HEK293 (cell line): ENCODE measurements around the gene AMT.

Experiments used
- BCL11A ChIP-seq: fragments of 450-650 bp; formaldehyde crosslinking; IDR thresholded peaks from 2 replicates; pipeline ENCODE4 v1.5.1; 2016; ENCODE audit warnings: low read depth, missing biosample characterization, missing genetic modification characterization
- EGR2 ChIP-seq: fragments of 450-650 bp; formaldehyde crosslinking; IDR thresholded peaks from 2 replicates; pipeline ENCODE4 v1.5.1; 2016; ENCODE audit warnings: low read depth, missing biosample characterization, missing genetic modification characterization
- GLIS1 ChIP-seq: fragments of 450-650 bp; formaldehyde crosslinking; IDR thresholded peaks from 2 replicates; pipeline ENCODE4 v1.5.1; 2016; ENCODE audit warnings: missing biosample characterization, missing genetic modification characterization
- GLIS2 ChIP-seq: fragments of 450-650 bp; formaldehyde crosslinking; IDR thresholded peaks from 2 replicates; pipeline ENCODE4 v1.5.1; 2016; ENCODE audit warnings: missing biosample characterization, missing genetic modification characterization
- HOXA7 ChIP-seq: sonication (generic); formaldehyde crosslinking; IDR thresholded peaks from 2 replicates; pipeline ENCODE4 v1.8.1; 2022; ENCODE audit warnings: missing genetic modification reagents, borderline replicate concordance
- KLF9 ChIP-seq: fragments of 450-650 bp; formaldehyde crosslinking; IDR thresholded peaks from 2 replicates; pipeline ENCODE4 v1.5.1; 2016; ENCODE audit warnings: missing biosample characterization, missing genetic modification characterization, low read depth
- MZF1 ChIP-seq: fragments of 450-650 bp; formaldehyde crosslinking; IDR thresholded peaks from 2 replicates; pipeline ENCODE4 v1.5.1; 2017; ENCODE audit warnings: missing biosample characterization, missing genetic modification characterization, borderline replicate concordance
- OVOL3 ChIP-seq: fragments of 450-650 bp; formaldehyde crosslinking; IDR thresholded peaks from 2 replicates; pipeline ENCODE4 v1.5.1; 2016; ENCODE audit warnings: missing biosample characterization, missing genetic modification characterization
- PATZ1 ChIP-seq: fragments of 450-650 bp; formaldehyde crosslinking; IDR thresholded peaks from 2 replicates; pipeline ENCODE4 v1.5.1; 2016; ENCODE audit warnings: missing biosample characterization, missing genetic modification characterization
- PRDM6 ChIP-seq: fragments of 450-650 bp; formaldehyde crosslinking; IDR thresholded peaks from 2 replicates; pipeline ENCODE4 v1.5.1; 2017; ENCODE audit warnings: missing biosample characterization, missing genetic modification characterization
- SCRT1 ChIP-seq: fragments of 450-650 bp; formaldehyde crosslinking; IDR thresholded peaks from 2 replicates; pipeline ENCODE4 v1.5.1; 2016; ENCODE audit warnings: missing biosample characterization, missing genetic modification characterization, borderline replicate concordance
- SP3 ChIP-seq: fragments of 450-650 bp; formaldehyde crosslinking; IDR thresholded peaks from 2 replicates; pipeline ENCODE4 v1.5.1; 2016; ENCODE audit warnings: missing biosample characterization, missing genetic modification characterization
- ZBTB6 ChIP-seq: fragments of 450-650 bp; formaldehyde crosslinking; IDR thresholded peaks from 2 replicates; pipeline ENCODE4 v1.5.1; 2017; ENCODE audit warnings: missing biosample characterization, missing genetic modification characterization
- ZFP37 ChIP-seq: fragments of 450-650 bp; formaldehyde crosslinking; IDR thresholded peaks from 2 replicates; pipeline ENCODE4 v1.5.1; 2016; ENCODE audit warnings: missing biosample characterization, missing genetic modification characterization
- ZIC2 ChIP-seq: fragments of 450-650 bp; formaldehyde crosslinking; IDR thresholded peaks from 2 replicates; pipeline ENCODE4 v1.5.1; 2016; ENCODE audit warnings: missing biosample characterization, missing genetic modification characterization
- ZNF19 ChIP-seq: fragments of 450-650 bp; formaldehyde crosslinking; IDR thresholded peaks from 2 replicates; pipeline ENCODE4; 2016; ENCODE audit warnings: missing biosample characterization, missing genetic modification characterization, low read depth
- ZNF221 ChIP-seq: fragments of 450-650 bp; formaldehyde crosslinking; IDR thresholded peaks from 2 replicates; pipeline ENCODE4 v1.5.1; 2017; ENCODE audit warnings: missing biosample characterization, missing genetic modification characterization, borderline replicate concordance
- ZNF223 ChIP-seq: fragments of 450-650 bp; formaldehyde crosslinking; IDR thresholded peaks from 2 replicates; pipeline ENCODE4 v1.5.1; 2016; ENCODE audit warnings: missing biosample characterization, missing genetic modification characterization
- ZNF239 ChIP-seq: fragments of 450-650 bp; formaldehyde crosslinking; IDR thresholded peaks from 2 replicates; pipeline ENCODE4 v1.5.1; 2016; ENCODE audit warnings: missing biosample characterization, missing genetic modification characterization
- ZNF24 ChIP-seq: fragments of 450-650 bp; formaldehyde crosslinking; IDR thresholded peaks from 2 replicates; pipeline ENCODE4 v1.5.1; 2016; ENCODE audit warnings: missing biosample characterization, missing genetic modification characterization
- ZNF274 ChIP-seq, 2 experiments: fragments of 200-500 bp in 1 of 2; fragments of 450-650 bp in 1 of 2; sonication (Bioruptor generic) in 1 of 2; formaldehyde crosslinking in 1 of 2; IDR thresholded peaks; 2 replicates each; pipeline versions ENCODE4 v1.5.1 to v1.6.1; 2014 to 2016; ENCODE audit warnings: borderline replicate concordance in 1 of 2, inconsistent platforms in 1 of 2, low read length in 1 of 2, missing biosample characterization in 1 of 2, missing genetic modification characterization in 1 of 2
- ZNF354C ChIP-seq: fragments of 450-650 bp; formaldehyde crosslinking; IDR thresholded peaks from 2 replicates; pipeline ENCODE4 v1.5.1; 2016; ENCODE audit warnings: missing biosample characterization, missing genetic modification characterization, low read depth, borderline replicate concordance
- ZNF398 ChIP-seq: fragments of 450-650 bp; formaldehyde crosslinking; IDR thresholded peaks from 2 replicates; pipeline ENCODE4 v1.5.1; 2017; ENCODE audit warnings: missing biosample characterization, missing genetic modification characterization
- ZNF571 ChIP-seq: fragments of 450-650 bp; formaldehyde crosslinking; IDR thresholded peaks from 2 replicates; pipeline ENCODE4 v1.5.0; 2017; ENCODE audit warnings: missing biosample characterization, missing genetic modification characterization
- ZNF585B ChIP-seq: fragments of 450-650 bp; formaldehyde crosslinking; IDR thresholded peaks from 2 replicates; pipeline ENCODE4 v1.5.1; 2016; ENCODE audit warnings: missing biosample characterization, missing genetic modification characterization
- ZNF600 ChIP-seq: fragments of 450-650 bp; formaldehyde crosslinking; IDR thresholded peaks from 2 replicates; pipeline ENCODE4 v1.5.1; 2016; ENCODE audit warnings: missing biosample characterization, missing genetic modification characterization
- ZNF610 ChIP-seq: fragments of 450-650 bp; formaldehyde crosslinking; IDR thresholded peaks from 2 replicates; pipeline ENCODE4 v1.5.1; 2016; ENCODE audit warnings: missing biosample characterization, missing genetic modification characterization, borderline replicate concordance
- ZNF664 ChIP-seq: fragments of 450-650 bp; formaldehyde crosslinking; IDR thresholded peaks from 2 replicates; pipeline ENCODE4 v1.5.1; 2016; ENCODE audit warnings: missing biosample characterization, missing genetic modification characterization
- ZNF670 ChIP-seq: fragments of 450-650 bp; formaldehyde crosslinking; IDR thresholded peaks from 2 replicates; pipeline ENCODE4 v1.5.1; 2016; ENCODE audit warnings: missing biosample characterization, missing genetic modification characterization, low read depth
- ZNF777 ChIP-seq: fragments of 450-650 bp; formaldehyde crosslinking; IDR thresholded peaks from 2 replicates; pipeline ENCODE4 v1.5.1; 2017; ENCODE audit warnings: missing biosample characterization, missing genetic modification characterization, borderline replicate concordance
- ZNF791 ChIP-seq: fragments of 450-650 bp; formaldehyde crosslinking; IDR thresholded peaks from 2 replicates; pipeline ENCODE4 v1.5.1; 2016; ENCODE audit warnings: missing biosample characterization, missing genetic modification characterization
- ZSCAN30 ChIP-seq: fragments of 450-650 bp; IDR thresholded peaks from 2 replicates; pipeline ENCODE4 v1.5.1; 2018; ENCODE audit warnings: missing biosample characterization, mild to moderate bottlenecking, missing genetic modification characterization, moderate library complexity

The AMT gene

GRCh38 chr3:49469936-49470713, 47.9 kb upstream of the AMT start, which contains the start of gene DAG1 (continued):
- TF ChIP-seq ZBTB6 (tag by site-specific recombination), result peak; percentile 20; the same call in 1 of the 2 replicates
- no peak for TF ChIP-seq EGR2 (tag by site-specific recombination)
- TF ChIP-seq ZNF571 (tag by site-specific recombination), result no peak
- TF ChIP-seq SP3 (tag by site-specific recombination), result peak; percentile 14; the same call in 1 of the 2 replicates
- no peak for TF ChIP-seq ZNF19 (tag by site-specific recombination)
- no peak for TF ChIP-seq ZNF600
- TF ChIP-seq ZNF664 (tag by site-specific recombination), result no peak
- no peak for TF ChIP-seq ZNF274 (IDR thresholded peaks at IDR 0.05; ENCODE audit: low read length)
- TF ChIP-seq ZNF274 (tag by site-specific recombination; IDR thresholded peaks at IDR 0.05; ENCODE audit: borderline replicate concordance), result no peak
- peak; percentile 37; the same call in 1 of the 2 replicates for TF ChIP-seq ZNF610 (tag by site-specific recombination)
- no peak for TF ChIP-seq ZNF24
- no peak for TF ChIP-seq ZNF239 (tag by site-specific recombination)
- TF ChIP-seq HOXA7, result no peak
- peak; percentile 81 for TF ChIP-seq KLF9
- peak; percentile 13 for TF ChIP-seq PATZ1
- TF ChIP-seq ZNF791, result no peak
- peak; percentile 15; the same call in 1 of the 2 replicates for TF ChIP-seq GLIS2 (tag by site-specific recombination)
- TF ChIP-seq ZNF223, result no peak
- no peak for TF ChIP-seq GLIS1 (tag by site-specific recombination)
- peak; percentile 9; the same call in 1 of the 2 replicates for TF ChIP-seq ZNF585B (tag by site-specific recombination)
- 0 out of 2 replicates have a peak, but pooled peaks have one; percentile 9 for TF ChIP-seq ZNF398 (tag by site-specific recombination)
- TF ChIP-seq PRDM6 (tag by site-specific recombination), result no peak
- TF ChIP-seq ZSCAN30 (tag by site-specific recombination), result peak; percentile 79; the same call in 1 of the 2 replicates
- no peak for TF ChIP-seq SCRT1 (tag by site-specific recombination)
- peak; percentile 84 for TF ChIP-seq ZIC2 (tag by site-specific recombination)
- no peak for TF ChIP-seq ZNF354C (tag by site-specific recombination)
- TF ChIP-seq MZF1 (tag by site-specific recombination), result peak; percentile 50; the same call in 1 of the 2 replicates
- no peak for TF ChIP-seq ZFP37 (tag by site-specific recombination)
- no peak for TF ChIP-seq ZNF777 (tag by site-specific recombination)
- TF ChIP-seq ZNF670 (tag by site-specific recombination), result no peak
- TF ChIP-seq OVOL3 (tag by site-specific recombination), result no peak
- no peak for TF ChIP-seq ZNF221 (tag by site-specific recombination)
- TF ChIP-seq BCL11A, result no peak
